GM23338 (cell line): ENCODE data around the gene PDE4B. TPM values are rescaled to one million over a fixed set of nuclear protein-coding genes. Genes with fewer than 3 reads are reported as not detected.

Source experiments
- ATAC-seq: fragments of 200-7000 bp; cut with Tn5 transposase; 3 replicates; pipeline ENCODE4 v1.9.1; 2020
- DNase-seq: peaks from one replicate; pipeline ENCODE4 v3.0.0-alpha.2; 2015; ENCODE audit warnings: low spot score
- H2AFZ ChIP-seq: fragments of 200-600 bp; sonication (generic); 2 replicates; pipeline ENCODE4 v1.8.0; 2016; ENCODE audit warnings: antibody characterized with exemption, mild to moderate bottlenecking, moderate library complexity
- H3F3A ChIP-seq: fragments of 200-600 bp; sonication (generic); replicated peaks from 2 replicates; pipeline ENCODE4 v1.8.0; 2017; ENCODE audit warnings: antibody characterized with exemption, mixed run types, low read depth
- H3K27ac ChIP-seq: fragments of 200-600 bp; sonication (generic); 2 replicates; pipeline ENCODE4 v1.6.1; 2016; ENCODE audit warnings: low read depth
- H3K27me3 ChIP-seq: fragments of 200-600 bp; sonication (generic); 2 replicates; pipeline ENCODE4 v1.8.0; 2016; ENCODE audit warnings: mild to moderate bottlenecking, mixed run types, moderate library complexity; ENCODE audit not compliant: insufficient read depth
- H3K36me3 ChIP-seq: fragments of 200-600 bp; sonication (generic); 2 replicates; pipeline ENCODE4 v1.8.0; 2016; ENCODE audit warnings: mild to moderate bottlenecking; ENCODE audit not compliant: insufficient read depth
- H3K4me1 ChIP-seq: fragments of 200-600 bp; sonication (generic); 2 replicates; pipeline ENCODE4 v1.8.0; 2016; ENCODE audit warnings: mild to moderate bottlenecking, moderate library complexity; ENCODE audit not compliant: insufficient read depth
- H3K4me2 ChIP-seq: fragments of 200-600 bp; sonication (generic); 2 replicates; pipeline ENCODE4 v1.7.1; 2017; ENCODE audit warnings: mixed run types
- H3K4me3 ChIP-seq: fragments of 200-600 bp; sonication (generic); 2 replicates; pipeline ENCODE4 v1.6.1; 2016; ENCODE audit warnings: mixed run types
- H3K79me2 ChIP-seq: fragments of 200-600 bp; sonication (generic); replicated peaks from 2 replicates; pipeline ENCODE4 v1.8.0; 2017; ENCODE audit warnings: mild to moderate bottlenecking; ENCODE audit not compliant: insufficient read depth
- H3K9me2 ChIP-seq: fragments of 200-600 bp; sonication (generic); 2 replicates; pipeline ENCODE4 v1.8.0; 2017; ENCODE audit not compliant: insufficient read depth
- H4K20me1 ChIP-seq: fragments of 200-600 bp; sonication (generic); replicated peaks from 2 replicates; pipeline ENCODE4 v1.8.0; 2017; ENCODE audit warnings: mild to moderate bottlenecking; ENCODE audit not compliant: insufficient read depth
- H3K27ac Mint-ChIP-seq: 2 replicates; pipeline ENCODE4 v1.8.0; 2020; ENCODE audit warnings: inconsistent platforms, mild to moderate bottlenecking, moderate library complexity, mixed read lengths
- H3K27me3 Mint-ChIP-seq: 3 replicates; pipeline ENCODE4 v1.8.0; 2022; ENCODE audit warnings: low read depth, mild to moderate bottlenecking, moderate library complexity, mixed read lengths, inconsistent platforms; ENCODE audit not compliant: insufficient read depth, poor library complexity
- H3K36me3 Mint-ChIP-seq: 3 replicates; pipeline ENCODE4 v1.8.0; 2021; ENCODE audit warnings: low read depth, mild to moderate bottlenecking, inconsistent platforms, moderate library complexity, mixed read lengths
- H3K4me1 Mint-ChIP-seq: 3 replicates; pipeline ENCODE4 v1.8.0; 2020; ENCODE audit warnings: mild to moderate bottlenecking, inconsistent platforms, mixed read lengths
- H3K4me3 Mint-ChIP-seq: 3 replicates; pipeline ENCODE4 v1.8.0; 2021; ENCODE audit warnings: moderate library complexity, mild to moderate bottlenecking, inconsistent platforms, mixed read lengths
- H3K9me3 Mint-ChIP-seq: 3 replicates; pipeline ENCODE4 v1.8.0; 2020; ENCODE audit warnings: moderate library complexity, mild to moderate bottlenecking, inconsistent platforms, mixed read lengths
- CTCF ChIP-seq, 2 experiments: fragments of 200-600 bp in 1 of 2; sonication (generic) in 1 of 2; conservative IDR thresholded peaks; 2 replicates each; pipeline versions ENCODE4 v1.5.1 to v1.6.1; 2016 to 2017; ENCODE audit warnings: antibody characterized with exemption in 2 of 2, low read depth in 2 of 2, mild to moderate bottlenecking in 2 of 2, moderate library complexity in 1 of 2
- EZH2 ChIP-seq: fragments of 200-600 bp; sonication (generic); IDR thresholded peaks from one replicate; pipeline ENCODE4 v1.8.0; 2017; ENCODE audit warnings: antibody characterized with exemption, mild to moderate bottlenecking, low read depth; ENCODE audit not compliant: unreplicated experiment
- EZH2phosphoT487 ChIP-seq: fragments of 200-600 bp; sonication (generic); IDR thresholded peaks from one replicate; pipeline ENCODE4 v1.8.1; 2018; ENCODE audit warnings: antibody characterized with exemption; ENCODE audit not compliant: unreplicated experiment
- NANOG ChIP-seq: IDR thresholded peaks from 2 replicates; pipeline ENCODE4 v1.6.1; 2016; ENCODE audit warnings: antibody characterized with exemption, borderline replicate concordance
- POLR2AphosphoS5 ChIP-seq: IDR thresholded peaks from 2 replicates; pipeline ENCODE4 v1.6.1; 2016; ENCODE audit warnings: antibody characterized with exemption, low read depth
- REST ChIP-seq: IDR thresholded peaks from one replicate; pipeline ENCODE4 v1.6.1; 2018; ENCODE audit warnings: antibody characterized with exemption; ENCODE audit not compliant: unreplicated experiment
- STAT1 ChIP-seq: IDR thresholded peaks from one replicate; pipeline ENCODE4 v1.6.1; 2016; ENCODE audit warnings: antibody characterized with exemption; ENCODE audit not compliant: unreplicated experiment
- ZNF331 ChIP-seq: fragments of 250-450 bp; sonication (Bioruptor Pico); IDR thresholded peaks from 2 replicates; pipeline ENCODE4 v1.5.0; 2020; ENCODE audit warnings: low read depth, mild to moderate bottlenecking, moderate library complexity
- ZNF462 ChIP-seq: fragments of 250-450 bp; sonication (Bioruptor Pico); IDR thresholded peaks from 2 replicates; pipeline ENCODE4 v1.5.0; 2020; ENCODE audit warnings: mild to moderate bottlenecking, moderate library complexity
- polyA plus RNA-seq: library from polyadenylated mRNA; unstranded; fragments of >200 nt; fragmentation: Nextera tagmentation; extraction: Ambion mirVana; gene quantifications from 2 replicates; pipeline ENCODE4 v1.2.1, GENCODE V29; 2016
- total RNA-seq: library from RNA; depleted of rRNA; stranded (reverse); fragments of >200 nt; shearing (Covaris generic); gene quantifications from 2 replicates; pipeline ENCODE4 v1.2.3, GENCODE V29; 2014

Gene PDE4B
- total and polyA plus RNA-seq, 2 experiments from 2014 or later: 14.0 to 25.6 TPM

- TF ChIP-seq REST: no peak
These were observed 315.9 kb downstream of the PDE4B start (continued) for GRCh38 chr1:66108624-66109023.

- Histone ChIP-seq H3K4me2 (no peak overlapping the region), H3K9me2 (no peaks in the 10 kb centered on the region), H3K79me2 (no peaks in the 10 kb centered on the region), H3K36me3 (no peaks in the 10 kb centered on the region), H3K27ac (no peak overlapping the region), H3K27me3 (no peaks in the 10 kb centered on the region), H3F3A (no peaks in the 10 kb centered on the region), H3K4me3 (no peak overlapping the region), H2AFZ (no peak overlapping the region), H3K4me1 (0 out of 2 replicates have a peak, but pooled peaks cover 3% of the 10 kb centered on the region), H4K20me1 (no peaks in the 10 kb centered on the region)
- no peaks in the 10 kb centered on the region for H3K9me3 Mint-ChIP-seq
- DNase-seq: no peak
- H3K4me1 Mint-ChIP-seq: peaks cover 3% of the 10 kb centered on the region; the same call in 2 of the 3 replicates
- no peak overlapping the region for H3K27ac Mint-ChIP-seq
- ATAC-seq: no peak
- no peak overlapping the region for H3K4me3 Mint-ChIP-seq
- no peaks in the 10 kb centered on the region for H3K27me3 Mint-ChIP-seq
- H3K36me3 Mint-ChIP-seq: no peaks in the 10 kb centered on the region
- TF ChIP-seq NANOG (no peak), EZH2 (no peak), ZNF462 (no peak), STAT1 (no peak), CTCF (conservative IDR thresholded peaks at IDR 0.05; ENCODE audit: low read depth in 2 of 2) (no peak), ZNF331 (CRISPR knock-in tag) (no peak), EZH2phosphoT487 (no peak), REST (no peak), POLR2AphosphoS5 (no peak)
These were observed 320.2 kb downstream of the PDE4B start for GRCh38 chr1:66112744-66113400.
